Choroid plexus epithelial cell (primary cell): ENCODE data around the gene GCHFR.

ENCODE experiments used
- DNase-seq: peaks from one replicate; pipeline ENCODE4 v3.0.0-alpha.2; 2010; ENCODE audit warnings: low read depth
- H3K4me3 ChIP-seq: 2 replicates; pipeline ENCODE4 v1.5.1; 2011; ENCODE audit warnings: low read depth, mild to moderate bottlenecking, control low read depth, low read length, moderate library complexity
- TF ChIP-seq, protein P1 (sequence below): conservative IDR thresholded peaks from 2 replicates; pipeline ENCODE4 v1.5.1; 2011; ENCODE audit warnings: low read depth, mild to moderate bottlenecking, control low read depth, inconsistent platforms, low read length, moderate library complexity

GCHFR gene

DNA sequence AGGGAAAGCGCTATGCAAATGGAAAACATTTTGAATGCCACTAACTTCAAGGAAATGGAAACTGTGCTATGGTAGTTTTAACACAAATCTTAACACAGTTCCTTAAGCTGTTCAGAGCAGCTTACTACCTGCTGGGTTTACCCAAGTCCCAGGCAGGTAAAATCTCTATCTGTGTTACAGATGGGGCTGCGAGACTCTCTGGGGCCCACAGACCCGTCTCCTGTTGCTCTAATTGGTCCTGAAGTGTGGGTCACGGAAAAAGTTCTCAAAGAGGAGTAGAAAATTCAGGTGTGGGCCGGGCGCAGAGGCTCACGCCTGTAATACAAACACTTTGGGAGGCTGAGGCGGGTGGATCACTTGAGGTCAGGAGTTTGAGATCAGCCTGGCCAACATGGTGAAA, 26.1 kb downstream of the GCHFR start:
- DNase-seq: no peak
- H3K4me3 ChIP-seq: no peak overlapping the region
- TF ChIP-seq, protein P1, sequence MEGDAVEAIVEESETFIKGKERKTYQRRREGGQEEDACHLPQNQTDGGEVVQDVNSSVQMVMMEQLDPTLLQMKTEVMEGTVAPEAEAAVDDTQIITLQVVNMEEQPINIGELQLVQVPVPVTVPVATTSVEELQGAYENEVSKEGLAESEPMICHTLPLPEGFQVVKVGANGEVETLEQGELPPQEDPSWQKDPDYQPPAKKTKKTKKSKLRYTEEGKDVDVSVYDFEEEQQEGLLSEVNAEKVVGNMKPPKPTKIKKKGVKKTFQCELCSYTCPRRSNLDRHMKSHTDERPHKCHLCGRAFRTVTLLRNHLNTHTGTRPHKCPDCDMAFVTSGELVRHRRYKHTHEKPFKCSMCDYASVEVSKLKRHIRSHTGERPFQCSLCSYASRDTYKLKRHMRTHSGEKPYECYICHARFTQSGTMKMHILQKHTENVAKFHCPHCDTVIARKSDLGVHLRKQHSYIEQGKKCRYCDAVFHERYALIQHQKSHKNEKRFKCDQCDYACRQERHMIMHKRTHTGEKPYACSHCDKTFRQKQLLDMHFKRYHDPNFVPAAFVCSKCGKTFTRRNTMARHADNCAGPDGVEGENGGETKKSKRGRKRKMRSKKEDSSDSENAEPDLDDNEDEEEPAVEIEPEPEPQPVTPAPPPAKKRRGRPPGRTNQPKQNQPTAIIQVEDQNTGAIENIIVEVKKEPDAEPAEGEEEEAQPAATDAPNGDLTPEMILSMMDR: no peak

GRCh38 chr15:40790718-40791117, 26.9 kb downstream of the GCHFR start:
- DNase-seq: peak; percentile 49
- TF ChIP-seq, protein P1: no peak

DNA sequence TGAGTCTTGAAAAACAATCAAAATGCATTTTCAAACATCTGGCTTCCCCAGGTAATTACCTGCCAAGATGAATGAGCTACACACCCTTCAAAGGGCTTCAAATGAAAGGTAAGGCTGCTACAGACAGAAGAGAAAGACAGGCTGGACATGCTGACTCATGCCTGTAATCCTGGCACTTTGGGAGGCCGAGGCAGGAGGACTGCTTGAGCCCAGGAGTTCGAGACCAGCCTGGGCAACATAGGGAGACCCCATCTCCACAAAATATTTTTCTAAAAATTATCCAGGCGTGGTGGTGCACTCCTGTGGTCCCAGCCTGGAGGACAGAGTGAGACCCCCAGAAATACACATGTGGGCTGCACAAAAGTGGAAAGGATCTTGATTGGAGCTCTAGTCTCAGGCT, 28.5 kb downstream of the GCHFR start:
- TF ChIP-seq, protein P1: no peak

More at GRCh38 chr15:40790718-40791117, 26.9 kb downstream of the GCHFR start:
- no peak overlapping the region for H3K4me3 ChIP-seq

GRCh38 chr15:40793216-40793989, 29.5 kb downstream of the GCHFR start:
- peak; percentile 96 for DNase-seq
- TF ChIP-seq, protein P1: no peak
- no peak overlapping the region for H3K4me3 ChIP-seq

More for the DNA sequence above, 28.5 kb downstream of the GCHFR start:
- H3K4me3 ChIP-seq: no peak overlapping the region
- no peak for DNase-seq

DNA sequence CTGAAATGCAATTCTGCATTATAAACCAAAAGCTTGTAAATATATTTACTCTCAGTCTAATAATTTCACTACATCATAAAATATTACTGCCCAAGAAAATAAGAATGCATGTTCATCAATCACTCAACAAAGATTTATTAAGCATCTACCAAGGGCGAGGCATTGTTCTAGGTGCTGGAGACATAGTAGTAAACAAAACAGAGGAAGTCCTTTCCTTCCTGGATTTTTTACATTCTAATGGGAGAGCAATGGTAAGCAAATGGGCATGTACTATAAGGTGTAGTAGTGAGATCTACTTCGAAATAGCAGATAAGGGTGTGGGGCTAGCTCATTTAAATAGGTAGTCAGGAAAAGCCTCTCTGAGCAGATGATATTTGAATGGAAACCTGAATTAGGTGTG, 32.2 kb downstream of the GCHFR start:
- TF ChIP-seq, protein P1: no peak
- H3K4me3 ChIP-seq: no peak overlapping the region
- no peak for DNase-seq

- DNase-seq: no peak
- TF ChIP-seq, protein P1: no peak
- no peak overlapping the region for H3K4me3 ChIP-seq
Measured at GRCh38 chr15:40796512-40796911, 32.6 kb downstream of the GCHFR start.

DNA sequence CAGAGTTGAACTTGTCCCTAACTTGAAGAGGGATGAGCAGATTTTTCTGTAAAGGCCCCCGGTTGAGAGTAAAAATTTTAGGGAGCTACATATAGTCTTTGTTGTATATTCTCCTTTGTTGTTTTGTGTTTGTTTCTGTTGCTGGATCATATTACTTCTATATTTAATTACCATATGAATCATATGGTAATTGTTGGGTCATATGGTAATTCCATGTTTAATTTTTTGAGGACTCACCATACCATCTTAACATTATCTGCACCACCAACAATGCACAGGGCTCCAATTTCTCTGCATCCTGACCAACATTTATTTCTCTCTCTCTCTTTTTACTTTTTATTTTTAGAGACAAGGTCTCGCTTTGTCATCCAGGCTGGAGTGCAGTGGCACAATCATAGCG, 35.7 kb downstream of the GCHFR start:
- TF ChIP-seq, protein P1: no peak
- no peak overlapping the region for H3K4me3 ChIP-seq
- no peak for DNase-seq
